GM18519 (cell line): ENCODE data around the gene MKLN1.
"Not testable (repeated sequence)": the region's sequence is repeated elsewhere in the genome, so short reads cannot be mapped to it uniquely, and the experiment has no call there.

ENCODE experiments used
- ATAC-seq: cut with Tn5 transposase; IDR thresholded peaks from one replicate; pipeline ENCODE4 v1.9.1; 2021; ENCODE audit warnings: mild to moderate bottlenecking, moderate library complexity; ENCODE audit not compliant: unreplicated experiment, low FRiP score

MKLN1 gene

GRCh38 chr7:131327626-131328376, at the start of gene MKLN1:
Gene MKLN1 (plus strand): TSS chr7:131327876. CDS start chr7:131327900, 24 bp downstream.
- peak; percentile 70 for ATAC-seq

- ATAC-seq: no peak
These were observed 48.6 kb upstream of the MKLN1 start for GRCh38 chr7:131279044-131279443.

- no peak for ATAC-seq
These were observed 46.2 kb upstream of the MKLN1 start for GRCh38 chr7:131281266-131282048.

- no peak for ATAC-seq
These were observed 42.8 kb upstream of the MKLN1 start for GRCh38 chr7:131284702-131285419.

GRCh38 chr7:131285556-131285955, 42.1 kb upstream of the MKLN1 start:
- no peak for ATAC-seq

GRCh38 chr7:131288450-131288849, 39.2 kb upstream of the MKLN1 start:
- ATAC-seq: no peak

- ATAC-seq: no peak
These were observed 38.6 kb upstream of the MKLN1 start for GRCh38 chr7:131289051-131289450.

GRCh38 chr7:131292141-131292905, 35.4 kb upstream of the MKLN1 start:
- ATAC-seq: no peak

- no peak for ATAC-seq
These were observed 34.7 kb upstream of the MKLN1 start for GRCh38 chr7:131293018-131293417.

GRCh38 chr7:131294553-131294952, 33.1 kb upstream of the MKLN1 start:
- ATAC-seq: no peak

- no peak for ATAC-seq
These were observed 29.1 kb upstream of the MKLN1 start for GRCh38 chr7:131298608-131298992.

- no peak for ATAC-seq
These were observed 28.6 kb upstream of the MKLN1 start for GRCh38 chr7:131299074-131299473.

GRCh38 chr7:131300078-131300477, 27.6 kb upstream of the MKLN1 start:
- no peak for ATAC-seq

- no peak for ATAC-seq
These were observed 26.9 kb upstream of the MKLN1 start for GRCh38 chr7:131300572-131301466.

- no peak for ATAC-seq
These were observed 25.2 kb upstream of the MKLN1 start for GRCh38 chr7:131302446-131302845.

GRCh38 chr7:131302876-131303707, 24.6 kb upstream of the MKLN1 start:
- ATAC-seq: no peak

GRCh38 chr7:131305152-131305551, 22.5 kb upstream of the MKLN1 start:
- no peak for ATAC-seq

GRCh38 chr7:131306041-131306440, 21.6 kb upstream of the MKLN1 start:
- ATAC-seq: not testable (repeated sequence)

GRCh38 chr7:131306777-131307176, 20.9 kb upstream of the MKLN1 start:
- ATAC-seq: no peak
